ENCODE measurements around the gene ZMYND11.

The ZMYND11 gene

GRCh38 chr10:135132-135600, at the start of gene ZMYND11:
TSS of gene ZMYND11 (plus strand) at chr10:135455. CDS start at chr10:180013, 44,558 bp downstream.
- peak; percentile 49 to 83 (median 64) for DNase-seq

GRCh38 chr10:86031-86430, 49.2 kb upstream of the ZMYND11 start:
- no peak for DNase-seq

- no peak for DNase-seq
Measured at GRCh38 chr10:87177-88080, 47.8 kb upstream of the ZMYND11 start.

DNA sequence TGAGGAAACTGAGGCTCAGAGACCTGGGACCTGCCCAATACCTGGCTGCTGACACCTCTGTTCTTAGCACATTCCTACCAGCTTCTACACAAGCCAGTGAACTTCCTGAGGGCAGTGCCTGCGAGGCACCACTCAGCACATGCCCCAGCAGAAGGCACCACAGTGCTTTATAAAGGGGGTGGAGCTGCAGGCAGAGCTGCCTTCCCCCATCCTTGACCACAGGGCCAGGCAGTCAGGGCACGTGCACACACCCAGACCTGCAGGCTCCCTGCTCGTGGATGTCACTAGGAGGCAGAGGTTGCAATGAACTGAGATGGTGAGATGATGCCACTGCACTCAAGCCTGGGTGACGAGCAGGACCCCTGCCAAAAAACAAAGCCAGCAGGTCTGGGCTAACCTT, 47.0 kb upstream of the ZMYND11 start:
- no peak for DNase-seq

- DNase-seq: no peak
Measured at GRCh38 chr10:89248-89647, 46.0 kb upstream of the ZMYND11 start.

DNA sequence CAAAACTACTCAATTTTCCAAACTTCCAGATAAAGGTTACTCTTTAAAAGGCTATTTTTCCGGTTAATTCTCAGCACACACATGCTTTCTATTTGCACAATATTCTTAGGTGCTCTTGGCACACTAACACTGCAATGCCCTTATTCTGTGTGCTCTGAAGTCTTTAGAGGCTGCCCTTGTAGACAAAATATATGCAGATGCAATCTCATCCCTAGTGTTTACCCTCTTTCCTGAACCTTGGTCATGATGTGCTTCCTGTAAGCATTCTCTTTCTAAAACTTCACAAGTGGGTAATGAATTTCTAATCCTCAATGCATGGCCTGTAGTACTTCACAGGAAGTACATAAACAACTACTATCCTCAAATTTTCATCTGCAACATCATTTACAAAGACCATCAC, 45.1 kb upstream of the ZMYND11 start:
- no peak for DNase-seq

GRCh38 chr10:91313-91712, 43.9 kb upstream of the ZMYND11 start:
- DNase-seq: no peak

- DNase-seq: no peak
Measured at GRCh38 chr10:92153-92552, 43.1 kb upstream of the ZMYND11 start.

DNA sequence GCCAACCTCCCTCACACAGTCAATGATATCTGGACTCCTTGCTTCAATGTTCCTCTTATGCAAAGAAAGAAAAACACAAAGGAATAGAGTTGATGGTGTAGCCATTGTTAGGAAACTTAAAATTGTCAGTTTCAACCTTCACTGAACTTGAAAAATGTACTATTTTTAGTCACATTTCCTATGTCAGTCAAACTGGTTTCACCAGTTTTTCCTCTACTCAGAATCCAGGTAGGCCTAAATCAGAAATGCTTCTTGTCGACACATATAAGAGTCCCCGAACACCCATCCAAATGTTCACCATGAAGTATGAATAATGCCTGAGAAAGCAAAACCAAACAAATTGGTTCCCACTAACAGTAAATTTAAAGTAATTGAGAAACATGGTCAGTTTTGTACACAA, 42.4 kb upstream of the ZMYND11 start:
- no peak for DNase-seq

DNA sequence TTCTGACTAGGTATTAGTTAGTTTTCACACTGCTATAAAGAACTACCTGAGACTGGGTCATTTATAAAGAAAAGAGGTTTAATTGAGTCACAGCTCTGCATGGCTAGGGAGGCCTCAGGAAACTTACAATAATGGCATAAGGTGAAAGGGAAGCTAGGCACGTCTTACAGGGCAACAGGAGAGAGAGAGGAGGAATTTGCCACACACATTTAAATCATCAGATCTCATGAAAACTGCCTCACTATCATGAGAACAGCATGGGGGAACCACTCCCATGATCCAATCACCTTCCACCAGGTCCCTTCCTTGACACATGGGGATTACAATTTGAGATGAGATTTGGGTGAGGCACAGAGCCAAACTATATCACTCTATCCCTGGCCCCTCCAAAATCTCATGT, 40.6 kb upstream of the ZMYND11 start:
- no peak for DNase-seq

DNA sequence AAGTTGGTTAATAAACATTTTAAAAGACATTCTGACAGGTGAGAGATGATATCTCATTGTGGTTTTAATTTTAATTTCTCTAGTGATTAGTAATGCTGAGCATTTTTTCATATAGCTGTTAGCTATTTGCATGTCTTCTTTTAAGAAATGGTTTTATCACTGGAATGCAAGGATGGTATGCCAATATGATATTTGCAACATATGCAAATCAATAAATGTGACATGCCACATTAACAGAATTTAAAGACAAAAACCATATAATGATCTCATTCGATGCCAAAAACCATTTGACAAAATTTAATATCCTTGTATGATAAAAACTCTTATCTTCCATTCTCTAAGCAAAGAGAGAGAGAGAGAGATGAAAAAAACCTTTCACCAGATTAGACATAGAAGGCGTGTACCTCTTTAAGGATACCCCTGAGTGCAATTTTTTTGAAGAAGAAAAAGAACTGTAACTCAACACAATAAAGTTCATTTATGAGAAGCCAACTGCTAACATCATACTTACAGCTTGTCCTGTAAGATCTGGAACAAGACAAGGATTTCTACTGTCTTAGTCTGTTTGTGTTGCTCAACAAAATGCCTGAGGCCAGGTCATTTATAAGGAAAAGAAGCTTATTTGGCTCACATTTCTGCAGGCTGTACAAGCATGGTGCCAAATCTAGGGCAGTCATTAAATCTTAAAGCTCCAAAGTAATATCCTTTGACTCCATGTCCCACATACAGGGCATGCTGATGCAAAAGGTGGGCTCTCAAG, 39.7 kb upstream of the ZMYND11 start:
- DNase-seq: no peak

DNA sequence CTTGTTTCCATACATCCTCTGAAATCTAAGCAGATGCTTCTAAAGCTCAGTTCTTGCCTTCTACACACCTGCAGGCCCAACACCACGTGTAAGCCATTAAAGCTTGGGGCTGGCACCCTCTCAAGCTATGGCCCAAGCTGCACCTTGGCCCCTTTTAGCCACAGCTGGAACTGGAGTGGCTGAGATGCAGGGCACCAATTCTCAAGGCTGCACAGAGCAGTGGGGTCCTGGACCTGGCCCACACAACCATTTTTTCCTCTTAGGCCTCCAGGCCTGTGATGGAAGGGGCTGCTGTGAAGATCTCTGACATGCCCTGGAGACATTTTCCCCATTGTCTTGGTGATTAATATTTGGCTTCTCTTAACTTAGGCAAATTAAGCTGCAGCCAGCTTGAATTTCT, 38.8 kb upstream of the ZMYND11 start:
- no peak for DNase-seq

- DNase-seq: no peak
Measured at GRCh38 chr10:104416-104815, 30.8 kb upstream of the ZMYND11 start.

GRCh38 chr10:104862-105565, 30.2 kb upstream of the ZMYND11 start:
- no peak for DNase-seq

DNA sequence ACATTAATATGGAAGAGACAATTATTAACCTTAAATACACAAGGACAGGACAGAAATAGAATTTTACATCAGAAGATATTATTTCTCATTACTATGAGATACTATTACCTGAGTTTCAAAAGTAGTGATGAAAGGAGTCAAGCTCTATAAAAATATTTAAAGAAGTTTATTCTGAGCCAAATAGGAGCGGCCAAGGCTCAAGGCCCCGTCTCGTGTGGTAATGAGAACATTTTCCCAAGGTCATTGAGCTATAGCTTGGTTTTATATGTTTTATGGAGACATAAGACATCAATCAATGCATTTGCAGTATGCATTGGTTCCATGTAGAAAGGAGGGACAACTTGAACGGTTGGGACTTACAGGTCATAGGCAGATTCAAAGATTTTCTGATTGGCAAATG, 29.4 kb upstream of the ZMYND11 start:
- DNase-seq: no peak

- no peak for DNase-seq
Measured at GRCh38 chr10:106740-107139, 28.5 kb upstream of the ZMYND11 start.

- no peak for DNase-seq
Measured at GRCh38 chr10:112246-112645, 23.0 kb upstream of the ZMYND11 start.

DNA sequence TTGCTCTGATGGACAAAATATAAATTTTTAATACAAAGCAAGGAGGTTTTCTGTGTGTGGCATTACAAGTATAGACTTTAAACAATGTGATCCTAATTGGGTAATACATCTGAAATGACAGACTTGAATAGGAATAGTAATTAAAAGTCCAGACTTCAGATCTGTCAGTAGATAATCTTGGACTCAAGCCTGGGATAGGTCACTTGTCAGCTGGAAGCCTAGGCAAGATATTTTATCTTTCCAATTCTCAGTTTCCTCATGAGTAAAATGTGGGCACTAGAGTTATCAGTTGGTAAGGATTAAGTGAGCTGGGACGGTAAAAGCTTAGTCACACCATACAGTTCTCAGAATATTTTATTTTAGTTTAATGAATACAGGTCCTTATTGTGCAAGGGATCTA, 10.4 kb upstream of the ZMYND11 start:
- no peak for DNase-seq

DNA sequence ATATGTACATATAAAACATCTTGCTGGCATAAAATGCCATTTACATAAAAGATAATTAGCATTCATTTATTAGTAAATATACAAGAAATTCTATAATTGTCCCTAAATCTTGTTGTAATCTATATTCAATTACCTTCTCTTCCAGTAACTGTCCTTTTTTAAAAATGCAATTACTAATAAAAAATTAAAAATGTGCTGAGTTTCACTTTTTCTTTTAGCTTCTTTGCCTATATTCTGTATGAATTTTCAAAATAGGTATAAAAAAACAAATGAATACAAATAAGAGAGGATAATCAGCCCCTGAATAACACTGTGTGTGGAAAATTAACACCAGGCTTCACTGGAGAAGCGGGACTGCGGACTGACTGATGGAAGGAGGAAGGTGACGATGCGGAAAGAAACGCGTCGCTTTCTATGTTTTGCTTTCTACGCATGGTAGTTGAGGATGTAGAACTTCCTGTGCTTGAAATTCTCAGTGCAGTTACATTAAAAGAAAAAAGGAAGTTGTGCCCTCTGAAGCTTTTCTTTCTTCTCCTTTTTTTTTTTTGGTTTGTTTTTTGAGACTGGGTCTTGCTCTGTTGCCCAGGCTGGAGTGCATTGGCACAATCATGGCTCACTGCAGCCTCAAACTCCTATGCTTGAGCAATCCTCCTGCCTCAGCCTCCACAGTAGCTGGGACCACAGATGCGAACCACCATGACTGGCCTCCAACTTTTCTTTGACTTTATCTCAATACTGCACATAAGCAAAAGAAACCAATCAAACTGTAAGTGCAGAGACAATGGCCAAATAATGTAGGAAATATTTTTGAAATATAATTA, 7.4 kb upstream of the ZMYND11 start:
- peak in 4 of 6 experiments; percentile 18 to 48 (median 36) for DNase-seq

GRCh38 chr10:129810-130209, 5.4 kb upstream of the ZMYND11 start:
- DNase-seq: no peak

- DNase-seq: no peak
Measured at GRCh38 chr10:132946-133898, 2.0 kb upstream of the ZMYND11 start.
